ENCODE results near the gene NDUFC2. TPM values are rescaled to one million over a fixed set of nuclear protein-coding genes. Genes with fewer than 3 reads are reported as not detected.

The NDUFC2 gene
- total and polyA plus RNA-seq, 2 experiments from 2014 or later: 122 to 711 TPM

- no peak for ATAC-seq
- Mint-ChIP-seq H3K27ac (no peak overlapping the region), H3K4me3 (no peak overlapping the region), H3K4me1 (peaks cover 19% of the 10 kb centered on the region), H3K9me3 (no peaks in the 10 kb centered on the region; the same call in 2 of the 3 replicates), H3K36me3 (ENCODE audit: low read depth) (peaks cover 18% of the 10 kb centered on the region), H3K27me3 (ENCODE audit: insufficient read depth, low read depth, poor library complexity) (peaks cover 5% of the 10 kb centered on the region)
- Histone ChIP-seq H3K9me2 (ENCODE audit: insufficient read depth) (no peaks in the 10 kb centered on the region), H3K27ac (ENCODE audit: low read depth) (no peak overlapping the region), H3K27me3 (ENCODE audit: insufficient read depth) (no peaks in the 10 kb centered on the region), H3K4me3 (no peak overlapping the region), H3K36me3 (ENCODE audit: insufficient read depth) (0 out of 2 replicates have a peak, but pooled peaks cover 5% of the 10 kb centered on the region), H3K4me2 (no peak overlapping the region), H3K79me2 (replicated peaks; ENCODE audit: insufficient read depth) (no peaks in the 10 kb centered on the region; the same call in 1 of the 2 replicates), H3K4me1 (ENCODE audit: insufficient read depth) (peaks cover 7% of the 10 kb centered on the region; the same call in 1 of the 2 replicates), H2AFZ (no peak overlapping the region), H4K20me1 (replicated peaks; ENCODE audit: insufficient read depth) (no peaks in the 10 kb centered on the region), H3F3A (replicated peaks; ENCODE audit: low read depth) (peaks cover 9% of the 10 kb centered on the region)
- no peak for TF ChIP-seq STAT1 (IDR thresholded peaks at IDR 0.05; ENCODE audit: unreplicated experiment)
- DNase-seq (ENCODE audit: low spot score): no peak
These were observed 59.9 kb downstream of the NDUFC2 start for GRCh38 chr11:78019808-78020207.

Other genes with a start within 250 kb of the NDUFC2 start
- gene INTS4, start 85.2 kb downstream of the NDUFC2 start, total RNA-seq (2014; rRNA removed; shearing (Covaris generic)): 47.6 TPM in 2 replicates
- gene INTS4, start 85.2 kb downstream of the NDUFC2 start, polyA plus RNA-seq (2016; fragmentation: Nextera tagmentation; extraction: Ambion mirVana): 24.6 and 27.2 TPM in 2 replicates
- gene KCTD14, start 56.6 kb downstream of the NDUFC2 start, total RNA-seq (2014; rRNA removed; shearing (Covaris generic)): 14.2 and 19.1 TPM in 2 replicates
- gene KCTD14, start 56.6 kb downstream of the NDUFC2 start, polyA plus RNA-seq (2016; fragmentation: Nextera tagmentation; extraction: Ambion mirVana): 5.9 and 8.4 TPM in 2 replicates
- gene THRSP, start 16.0 kb downstream of the NDUFC2 start, total RNA-seq (2014; rRNA removed; shearing (Covaris generic)): not detected in 2 replicates
- not detected in 2 replicates for gene THRSP, start 16.0 kb downstream of the NDUFC2 start, polyA plus RNA-seq (2016; fragmentation: Nextera tagmentation; extraction: Ambion mirVana)
- gene ALG8, start 59.8 kb upstream of the NDUFC2 start, total RNA-seq (2014; rRNA removed; shearing (Covaris generic)): 89.0 and 94.3 TPM in 2 replicates
- 125 and 130 TPM in 2 replicates for gene ALG8, start 59.8 kb upstream of the NDUFC2 start, polyA plus RNA-seq (2016; fragmentation: Nextera tagmentation; extraction: Ambion mirVana)
- 3.6 and 3.7 TPM in 2 replicates for gene KCTD21, start 108.8 kb upstream of the NDUFC2 start, total RNA-seq (2014; rRNA removed; shearing (Covaris generic))
- 0.71 and 1.0 TPM in 2 replicates for gene KCTD21, start 108.8 kb upstream of the NDUFC2 start, polyA plus RNA-seq (2016; fragmentation: Nextera tagmentation; extraction: Ambion mirVana)
- gene USP35, start 109.1 kb upstream of the NDUFC2 start, total RNA-seq (2014; rRNA removed; shearing (Covaris generic)): 10.0 and 10.7 TPM in 2 replicates
- 1.7 and 2.5 TPM in 2 replicates for gene USP35, start 109.1 kb upstream of the NDUFC2 start, polyA plus RNA-seq (2016; fragmentation: Nextera tagmentation; extraction: Ambion mirVana)